ENCODE results near the gene UTS2.
A peak's percentile ranks its signal among the peaks of the same experiment; 100 is the strongest.

Gene UTS2

GRCh38 chr1:7810395-7810794, 42.5 kb downstream of the UTS2 start:
- no peak for DNase-seq (ENCODE audit: low spot score)

DNA sequence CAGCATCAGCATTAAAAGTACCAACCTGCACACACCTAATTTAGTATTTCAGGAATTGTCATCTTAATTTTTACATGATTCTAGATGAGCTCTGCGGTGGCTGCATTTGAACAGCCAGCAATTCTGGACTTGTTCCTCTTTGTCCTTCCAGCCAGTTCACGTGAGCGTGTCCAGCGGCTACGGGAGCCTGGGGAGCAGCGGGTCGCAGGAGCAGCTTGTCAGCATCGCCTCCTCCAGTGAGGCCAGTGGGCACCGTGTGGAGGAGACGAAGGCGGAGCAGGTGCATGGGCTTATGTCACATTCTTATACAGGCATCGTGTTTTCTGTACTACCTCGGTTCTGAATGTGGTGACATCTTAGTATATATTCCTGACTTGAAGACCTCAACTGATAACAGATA, 43.1 kb downstream of the UTS2 start:
- no peak for DNase-seq (ENCODE audit: low spot score)

- peak; percentile 69 for DNase-seq (ENCODE audit: low spot score)
Observed at GRCh38 chr1:7808253-7808844, 44.5 kb downstream of the UTS2 start.

- DNase-seq (ENCODE audit: low spot score) = no peak
Observed at GRCh38 chr1:7805460-7805859, 47.4 kb downstream of the UTS2 start.
